Activated T-cell treated with anti-CD3 and anti-CD28 coated beads, Interleukin-2, amount 50 U/mL, for 48 hours (primary cell): ENCODE measurements around the gene UBQLN3.

Source experiments
- DNase-seq, 2 experiments: peaks; one replicate each; pipeline ENCODE4 v3.0.0-alpha.2; 2020

UBQLN3 gene

GRCh38 chr11:5509803-5510202 lies at the start of gene UBQLN3:
Gene UBQLN3, minus strand, starts transcription at chr11:5509957. Its CDS starts 399 bp downstream, at chr11:5509558.
- DNase-seq, result no peak

- no peak for DNase-seq
These were observed 48.0 kb upstream of the UBQLN3 start for GRCh38 chr11:5557751-5558150.

- DNase-seq, result no peak
These were observed 46.9 kb upstream of the UBQLN3 start for GRCh38 chr11:5556596-5557188.

GRCh38 chr11:5553343-5553742 lies 43.6 kb upstream of the UBQLN3 start:
- no peak for DNase-seq

GRCh38 chr11:5550440-5551095 lies 40.8 kb upstream of the UBQLN3 start:
- no peak for DNase-seq

GRCh38 chr11:5548440-5548839 lies 38.7 kb upstream of the UBQLN3 start, which contains the start of gene OR52H1:
Gene OR52H1, minus strand, starts transcription at chr11:5548540. Its CDS starts 3,035 bp downstream, at chr11:5545505.
- no peak for DNase-seq

GRCh38 chr11:5547982-5548381 lies 38.2 kb upstream of the UBQLN3 start:
- DNase-seq, result no peak

GRCh38 chr11:5546457-5546856 lies 36.7 kb upstream of the UBQLN3 start:
- no peak for DNase-seq

- no peak for DNase-seq
These were observed 31.7 kb upstream of the UBQLN3 start for GRCh38 chr11:5541427-5541826.

- no peak for DNase-seq
These were observed 26.7 kb upstream of the UBQLN3 start for GRCh38 chr11:5536482-5536881.

- DNase-seq, result no peak
These were observed 24.3 kb upstream of the UBQLN3 start for GRCh38 chr11:5534046-5534445.

GRCh38 chr11:5531053-5531831 lies 21.5 kb upstream of the UBQLN3 start:
- DNase-seq, result no peak

- no peak for DNase-seq
These were observed 18.7 kb upstream of the UBQLN3 start for GRCh38 chr11:5528495-5528894.

- no peak for DNase-seq
These were observed 18.0 kb upstream of the UBQLN3 start for GRCh38 chr11:5527716-5528115.

- no peak for DNase-seq
These were observed 15.0 kb upstream of the UBQLN3 start for GRCh38 chr11:5524756-5525155.

- DNase-seq, result no peak
These were observed 12.6 kb upstream of the UBQLN3 start for GRCh38 chr11:5522308-5522707.

- no peak for DNase-seq
These were observed 11.8 kb upstream of the UBQLN3 start for GRCh38 chr11:5521540-5521939.

- no peak for DNase-seq
These were observed 6.8 kb upstream of the UBQLN3 start, which contains the start of gene UBQLNL for GRCh38 chr11:5516599-5516998. Gene UBQLNL, minus strand, starts transcription at chr11:5516699. Its CDS starts 258 bp downstream, at chr11:5516441.

GRCh38 chr11:5514841-5515240 lies 5.1 kb upstream of the UBQLN3 start:
- DNase-seq, result no peak

GRCh38 chr11:5508605-5509004 lies 1.2 kb downstream of the UBQLN3 start:
- DNase-seq, result no peak

GRCh38 chr11:5507933-5508305 lies 1.8 kb downstream of the UBQLN3 start:
- no peak for DNase-seq

GRCh38 chr11:5507177-5507932 lies 2.4 kb downstream of the UBQLN3 start:
- DNase-seq, result no peak
